ENCODE measurements around the gene DTD2.

Gene DTD2

GRCh38 chr14:31402764-31403439 lies 54.4 kb downstream of the DTD2 start:
- no peak for ATAC-seq
- TF ChIP-seq ZNF565 (CRISPR knock-in tag; conservative IDR thresholded peaks at IDR 0.05; ENCODE audit: low read depth) (no peak), CREB5 (CRISPR knock-in tag; IDR thresholded peaks at IDR 0.05; ENCODE audit: low read depth) (no peak), ZNF8 (CRISPR knock-in tag; IDR thresholded peaks at IDR 0.05) (no peak), CSRNP3 (CRISPR knock-in tag; IDR thresholded peaks at IDR 0.05) (no peak), ZFP30 (CRISPR knock-in tag; IDR thresholded peaks at IDR 0.05) (no peak), CSDC2 (CRISPR knock-in tag; IDR thresholded peaks at IDR 0.05) (no peak), TOX (CRISPR knock-in tag; IDR thresholded peaks at IDR 0.05; ENCODE audit: borderline replicate concordance) (no peak), ZNF70 (CRISPR knock-in tag; IDR thresholded peaks at IDR 0.05) (no peak), ISL1 (CRISPR knock-in tag; IDR thresholded peaks at IDR 0.05) (no peak), OSR1 (CRISPR knock-in tag; IDR thresholded peaks at IDR 0.05) (no peak), PPARA (CRISPR knock-in tag; IDR thresholded peaks at IDR 0.05; ENCODE audit: borderline replicate concordance) (no peak), BACH2 (CRISPR knock-in tag; IDR thresholded peaks at IDR 0.05; ENCODE audit: borderline replicate concordance) (no peak), SNAI2 (CRISPR knock-in tag; IDR thresholded peaks at IDR 0.05) (no peak), RARB (CRISPR knock-in tag; IDR thresholded peaks at IDR 0.05) (no peak)

- ATAC-seq: no peak
These were observed 55.9 kb downstream of the DTD2 start for GRCh38 chr14:31401369-31401932.

More at GRCh38 chr14:31401369-31401932, 55.9 kb downstream of the DTD2 start:
- TF ChIP-seq CREB5 (CRISPR knock-in tag; IDR thresholded peaks at IDR 0.05; ENCODE audit: low read depth): no peak
- no peak for TF ChIP-seq ISL1 (CRISPR knock-in tag; IDR thresholded peaks at IDR 0.05)
- no peak for TF ChIP-seq CSRNP3 (CRISPR knock-in tag; IDR thresholded peaks at IDR 0.05)
- TF ChIP-seq TOX (CRISPR knock-in tag; IDR thresholded peaks at IDR 0.05; ENCODE audit: borderline replicate concordance): no peak
- TF ChIP-seq BACH2 (CRISPR knock-in tag; IDR thresholded peaks at IDR 0.05; ENCODE audit: borderline replicate concordance): no peak
- no peak for TF ChIP-seq ZC3H10 (CRISPR knock-in tag; IDR thresholded peaks at IDR 0.05)
- TF ChIP-seq ZFP30 (CRISPR knock-in tag; IDR thresholded peaks at IDR 0.05): no peak
- no peak for TF ChIP-seq CSDC2 (CRISPR knock-in tag; IDR thresholded peaks at IDR 0.05)
- TF ChIP-seq PATZ1 (CRISPR knock-in tag; IDR thresholded peaks at IDR 0.05; ENCODE audit: borderline replicate concordance): no peak
- no peak for TF ChIP-seq TSHZ2 (CRISPR knock-in tag; IDR thresholded peaks at IDR 0.05)
- TF ChIP-seq POU6F1 (CRISPR knock-in tag; IDR thresholded peaks at IDR 0.05; ENCODE audit: borderline replicate concordance, low read depth): no peak
